DMS53 (cell line): ENCODE results near the gene GYPC.
A peak's percentile ranks its signal among the peaks of the same experiment; 100 is the strongest.

Source experiments
- DNase-seq: peaks from one replicate; lab custom pipeline; 2025; lab: John Stamatoyannopoulos, UW

GYPC gene

GRCh38 chr2:126650994-126651393, 5.0 kb upstream of the GYPC start:
- DNase-seq: no peak

GRCh38 chr2:126652323-126652891, 3.6 kb upstream of the GYPC start:
- DNase-seq: no peak

GRCh38 chr2:126653109-126653508, 2.8 kb upstream of the GYPC start:
- DNase-seq: no peak

GRCh38 chr2:126653761-126654160, 2.2 kb upstream of the GYPC start:
- no peak for DNase-seq

DNA sequence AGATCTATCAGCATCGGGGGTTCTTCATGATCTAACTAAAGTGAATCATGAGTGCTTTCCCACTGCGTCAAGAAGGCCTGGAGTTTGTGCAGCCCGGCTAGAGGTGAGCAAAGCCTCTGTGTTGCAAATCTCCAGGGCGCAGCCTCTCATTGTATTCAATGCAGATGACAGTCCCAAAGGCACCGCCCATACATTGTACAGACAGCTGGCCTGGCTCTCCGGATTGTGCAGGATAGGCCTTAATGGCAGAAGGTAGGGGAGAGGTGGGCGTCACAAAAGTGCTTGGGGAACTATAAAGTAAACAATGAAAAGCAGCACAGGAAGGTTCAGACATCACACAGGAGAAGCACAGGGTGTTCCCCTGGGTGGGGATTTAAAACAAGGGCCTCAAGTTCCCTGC, 907 bp upstream of the GYPC start:
- DNase-seq: no peak

- peak; percentile 52 for DNase-seq
Observed at GRCh38 chr2:126656431-126657147, 631 bp downstream of the GYPC start.

GRCh38 chr2:126657148-126657635, 1.2 kb downstream of the GYPC start:
- DNase-seq: no peak

DNA sequence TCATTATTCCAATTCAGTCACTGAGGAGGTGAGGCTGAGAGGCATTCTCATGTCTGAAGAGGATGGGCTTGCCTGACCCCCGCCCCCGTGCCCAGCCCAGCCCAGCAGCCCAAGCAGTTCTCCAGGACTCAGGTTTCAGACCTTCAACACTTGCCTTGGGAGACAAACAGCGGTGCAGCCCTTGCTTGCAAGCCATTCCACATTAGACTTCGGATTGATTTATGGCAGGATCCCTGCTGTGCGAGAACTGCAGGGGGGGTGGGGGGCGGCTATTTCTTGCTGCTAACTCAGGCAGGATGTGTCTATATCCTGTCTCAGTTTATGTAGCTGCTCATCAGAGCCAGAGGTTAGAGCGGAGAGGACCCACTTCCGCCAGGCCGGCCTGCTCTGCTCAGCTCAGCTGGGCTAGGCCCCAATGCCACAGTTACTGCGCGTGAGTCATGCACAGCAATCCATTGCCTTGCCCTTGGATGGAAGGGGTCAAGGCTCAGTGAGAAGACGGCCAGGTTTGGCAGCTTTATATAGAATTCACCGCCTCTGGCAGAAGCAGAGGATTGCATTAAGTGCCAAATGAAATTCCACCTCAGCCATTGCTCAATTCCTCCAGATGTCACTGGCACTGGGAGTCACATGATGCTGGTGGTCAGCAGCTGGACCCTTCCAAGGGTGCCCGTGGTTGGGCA, 1.8 kb downstream of the GYPC start:
- no peak for DNase-seq

DNA sequence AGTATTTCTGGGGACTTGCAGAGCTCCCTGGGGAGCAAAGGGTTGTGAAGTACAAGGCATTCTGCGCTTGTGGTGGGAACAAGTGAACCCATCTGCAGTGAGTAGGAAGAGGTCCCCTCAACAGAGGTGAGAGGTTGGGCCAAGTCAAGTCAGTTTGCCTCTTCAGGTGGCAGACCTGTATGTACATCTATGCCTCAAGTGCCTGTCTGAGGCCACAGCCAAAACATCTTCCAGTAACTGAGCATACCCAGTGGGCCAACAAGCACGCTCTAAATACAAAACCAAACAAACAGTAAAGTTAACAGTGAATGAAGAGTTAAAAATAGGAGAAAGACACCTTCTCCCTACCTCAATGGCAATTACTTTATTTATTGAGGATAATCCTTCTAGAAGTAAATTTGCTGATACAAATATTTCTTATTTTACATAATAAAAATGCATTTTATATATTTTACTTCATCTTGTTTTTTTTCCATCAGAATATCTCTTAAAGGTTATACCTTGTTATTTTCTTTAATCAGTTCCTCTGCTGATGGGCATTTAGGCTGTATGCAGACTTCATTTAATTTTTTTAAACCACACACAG, 2.5 kb downstream of the GYPC start:
- DNase-seq: no peak

GRCh38 chr2:126658905-126659561, 3.1 kb downstream of the GYPC start:
- no peak for DNase-seq

DNA sequence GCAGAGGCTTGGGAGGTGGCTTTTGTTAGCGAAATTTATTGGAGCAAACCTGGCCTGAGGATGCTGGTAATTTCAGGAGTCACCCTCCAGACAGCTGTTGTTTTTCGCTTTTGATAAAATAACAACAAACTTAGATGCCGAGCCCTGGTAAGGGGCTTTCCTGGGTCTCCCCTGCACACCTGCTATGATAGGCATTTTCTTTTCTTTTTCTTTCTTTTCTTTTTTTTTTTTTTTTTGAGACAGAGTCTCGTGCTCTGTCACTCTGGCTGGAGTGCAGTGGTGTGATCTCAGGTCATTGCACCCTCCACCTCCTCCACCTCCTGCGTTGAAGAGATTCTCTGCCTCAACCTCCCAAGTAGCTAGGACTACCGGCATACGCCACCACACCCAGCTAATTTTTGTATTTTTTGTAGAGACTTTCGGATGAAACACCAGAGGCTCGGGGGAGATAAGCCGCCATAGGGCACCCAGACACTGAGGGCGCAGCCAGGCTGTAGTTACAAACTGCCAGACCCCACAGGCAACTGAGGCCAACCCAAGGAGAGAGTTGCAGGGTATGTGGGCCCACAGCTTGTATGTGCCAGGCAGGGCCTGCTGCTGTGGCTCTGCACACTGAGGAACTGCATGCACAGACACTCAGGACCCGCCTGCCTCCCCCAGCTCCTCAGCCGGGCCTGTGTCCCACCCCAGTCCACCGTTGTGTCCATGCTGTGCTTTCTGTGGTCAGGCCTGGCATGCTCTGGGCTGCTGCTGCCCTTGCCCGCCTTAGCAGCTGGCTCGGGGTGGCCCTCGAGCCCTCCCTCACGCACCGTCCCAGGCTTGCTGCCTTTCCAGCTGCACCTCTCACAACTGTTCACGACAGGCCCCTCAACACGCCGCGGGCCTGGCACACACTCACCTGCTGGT, 3.9 kb downstream of the GYPC start:
- DNase-seq: no peak

DNA sequence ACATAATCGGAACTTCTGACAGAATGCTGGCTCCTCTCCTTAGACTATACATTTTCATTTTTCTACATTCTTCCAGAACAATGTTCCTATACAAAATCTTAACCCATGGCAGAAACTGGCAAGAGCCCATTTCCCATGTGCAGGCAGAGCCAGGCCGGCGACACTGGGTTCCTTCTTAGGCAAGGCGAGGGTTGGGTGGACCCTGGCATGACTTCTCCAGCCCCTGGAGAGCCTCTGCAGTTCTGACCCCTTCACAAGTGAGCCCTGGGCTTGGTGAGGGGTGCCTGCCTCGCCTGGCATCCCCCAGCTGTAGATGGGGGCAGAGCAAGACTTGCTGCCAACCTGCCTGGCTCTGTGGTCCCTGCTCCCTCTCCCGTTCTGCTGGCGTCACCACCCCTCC, 5.0 kb downstream of the GYPC start:
- no peak for DNase-seq

- no peak for DNase-seq
Observed at GRCh38 chr2:126661702-126662500, 5.9 kb downstream of the GYPC start.

DNA sequence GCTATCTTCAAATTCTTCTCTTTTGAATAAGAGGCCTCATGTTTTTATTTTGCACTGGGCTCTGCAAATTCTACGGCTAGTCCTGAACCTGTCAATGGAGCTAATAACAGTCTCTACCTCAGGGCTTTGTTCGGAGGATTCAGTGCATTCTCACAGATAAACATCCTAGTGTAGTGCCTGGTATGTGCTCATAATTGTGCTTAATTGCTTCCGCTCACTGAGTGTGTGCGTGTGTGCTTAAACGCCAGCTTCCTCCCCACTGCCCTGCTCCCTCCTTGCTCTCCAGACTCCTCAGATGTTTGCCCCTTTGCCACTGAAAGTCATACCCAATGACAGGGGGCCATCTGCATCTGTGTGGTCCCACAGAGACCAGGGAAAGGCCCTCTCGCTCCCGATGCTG, 6.7 kb downstream of the GYPC start:
- no peak for DNase-seq

- no peak for DNase-seq
Observed at GRCh38 chr2:126663184-126663963, 7.4 kb downstream of the GYPC start.

DNA sequence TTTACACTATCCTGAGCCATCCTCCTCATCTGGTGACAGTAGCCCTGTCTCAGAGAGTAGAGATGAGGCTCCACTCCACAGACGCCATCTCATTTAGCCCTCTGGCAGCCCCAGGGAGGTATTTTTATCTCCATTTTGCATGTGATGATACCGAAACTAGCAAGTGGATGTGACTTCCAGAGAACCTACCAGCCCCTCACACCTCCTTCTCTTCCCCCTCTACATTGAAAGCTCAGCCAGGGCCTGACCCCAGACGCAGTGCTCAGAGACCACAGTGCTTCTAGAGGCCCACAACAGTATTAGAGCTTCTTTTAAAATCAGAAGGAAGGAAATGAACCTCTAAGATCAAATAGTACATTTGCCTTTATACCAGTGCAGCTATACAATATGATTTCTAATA, 8.3 kb downstream of the GYPC start:
- no peak for DNase-seq

GRCh38 chr2:126664639-126665038, 8.7 kb downstream of the GYPC start:
- no peak for DNase-seq

DNA sequence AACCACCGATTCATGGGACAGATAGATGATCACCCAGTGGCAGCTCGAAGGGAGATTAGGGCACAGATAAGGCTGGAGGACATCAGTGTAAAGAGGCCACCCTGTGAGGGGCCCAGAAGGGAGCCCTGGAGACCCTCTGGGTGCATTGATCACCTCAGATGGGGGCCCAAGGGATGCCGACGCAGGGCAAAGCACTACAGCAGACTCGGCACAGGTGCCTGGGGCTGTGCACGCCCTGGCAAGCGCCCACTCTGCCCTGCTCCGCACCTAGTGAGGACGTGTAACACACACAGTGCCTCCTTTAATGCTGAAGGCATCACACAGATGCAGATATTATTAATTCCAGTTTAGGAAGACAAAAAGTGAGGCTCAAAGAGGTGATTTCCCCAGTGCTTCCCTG, 9.5 kb downstream of the GYPC start:
- no peak for DNase-seq

DNA sequence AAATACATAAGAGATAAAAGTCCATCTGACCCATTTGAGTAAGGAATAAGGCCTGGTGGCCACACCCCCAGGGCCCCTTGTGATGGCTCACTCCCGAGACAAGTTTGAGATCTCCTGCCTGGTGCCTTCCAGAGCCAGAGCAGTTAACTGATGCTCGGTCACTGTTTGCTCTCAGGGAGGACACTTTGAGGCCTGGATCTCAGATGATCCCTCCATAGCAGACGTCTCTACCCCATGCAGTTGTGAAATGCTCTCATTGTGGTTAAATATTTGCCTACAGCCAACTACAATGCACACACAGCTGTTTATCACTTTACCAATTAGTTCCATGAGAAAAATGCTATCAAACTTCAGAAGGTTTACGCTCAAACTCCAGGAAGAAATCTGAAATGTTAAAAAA, 12.3 kb downstream of the GYPC start:
- DNase-seq: peak; percentile 19

- no peak for DNase-seq
Observed at GRCh38 chr2:126669772-126670171, 13.8 kb downstream of the GYPC start.
